Caco-2 (cell line): ENCODE data around the gene WEE2. TPM values are rescaled to one million over a fixed set of nuclear protein-coding genes. Genes with fewer than 3 reads are reported as not detected.
A peak's percentile ranks its signal among the peaks of the same experiment; 100 is the strongest.

Experiments used
- BruUV-seq: library from RNA; stranded (reverse); fragments of 400-500 nt; replicated peaks from 2 replicates; lab custom pipeline; 2021; lab: Mats Ljungman, UMichigan
- CTCF ChIA-PET: fragments of 300-600 bp; sonication (Branson Sonifier 250); formaldehyde crosslinking; loops from one replicate; lab custom pipeline; 2022; ENCODE audit warnings: antibody characterized with exemption; lab: Charles Lee
- POLR2A ChIA-PET: fragments of 300-600 bp; sonication (Branson Sonifier 250); formaldehyde crosslinking; loops from one replicate; lab custom pipeline; 2022; ENCODE audit warnings: antibody characterized with exemption; lab: Charles Lee
- DNase-seq, 2 experiments: peaks; one replicate each; pipeline versions ENCODE4 v3.0.0 to v3.0.0-alpha.2; 2020 to 2022
- H3K27me3 ChIP-seq: replicated peaks from 2 replicates; pipeline ENCODE4 v1.6.0; 2011; ENCODE audit warnings: low read length; ENCODE audit not compliant: control insufficient read depth, insufficient read depth
- H3K36me3 ChIP-seq: 2 replicates; pipeline ENCODE4 v1.5.1; 2011; ENCODE audit warnings: low read length; ENCODE audit not compliant: control insufficient read depth, insufficient read depth
- H3K4me1 ChIP-seq: fragments of 250-450 bp; sonication (Bioruptor Pico); 2 replicates; pipeline ENCODE4 v1.5.1; 2020; ENCODE audit warnings: mild to moderate bottlenecking
- H3K4me3 ChIP-seq: 2 replicates; pipeline ENCODE4 v1.5.1; 2011; ENCODE audit warnings: low read depth, mild to moderate bottlenecking, control low read depth, low read length
- H3K9me3 ChIP-seq: fragments of 250-450 bp; sonication (Bioruptor Pico); 2 replicates; pipeline ENCODE4 v1.5.1; 2020; ENCODE audit warnings: mild to moderate bottlenecking, moderate library complexity
- H3K27ac Mint-ChIP-seq: one replicate; pipeline ENCODE4 v1.8.0; 2022; ENCODE audit warnings: mixed read lengths; ENCODE audit not compliant: unreplicated experiment
- H3K27me3 Mint-ChIP-seq: one replicate; pipeline ENCODE4 v1.8.0; 2022; ENCODE audit warnings: mixed read lengths; ENCODE audit not compliant: insufficient read depth, unreplicated experiment
- H3K36me3 Mint-ChIP-seq: one replicate; pipeline ENCODE4 v1.8.0; 2022; ENCODE audit warnings: mild to moderate bottlenecking, mixed read lengths; ENCODE audit not compliant: insufficient read depth, unreplicated experiment
- H3K4me1 Mint-ChIP-seq: one replicate; pipeline ENCODE4 v1.8.0; 2022; ENCODE audit warnings: low read depth, mixed read lengths; ENCODE audit not compliant: unreplicated experiment
- H3K4me3 Mint-ChIP-seq: one replicate; pipeline ENCODE4 v1.8.0; 2022; ENCODE audit warnings: mild to moderate bottlenecking, moderate library complexity, mixed read lengths; ENCODE audit not compliant: unreplicated experiment
- H3K9me3 Mint-ChIP-seq: one replicate; pipeline ENCODE4 v1.8.0; 2022; ENCODE audit warnings: mixed read lengths; ENCODE audit not compliant: unreplicated experiment
- intact Hi-C: fragments of 100-400 bp; cut with micrococcal nuclease; formaldehyde crosslinking; loops from one replicate; pipeline ENCODE4 v1.10.0; 2022; ENCODE audit not compliant: unreplicated experiment
- total RNA-seq: library from RNA; stranded (reverse); gene quantifications from 2 replicates; pipeline ENCODE4 v1.2.3, GENCODE V29; 2022
- TF ChIP-seq, protein P1 (sequence below), 2 experiments: fragments of 200-600 bp in 1 of 2; IDR thresholded peaks; 1 replicate in 1 of 2; 2 replicates in 1 of 2; pipeline versions ENCODE4 v1.5.1 to v1.8.0; 2011 to 2022; ENCODE audit warnings: antibody characterized with exemption in 1 of 2, control low read depth in 1 of 2, inconsistent platforms in 1 of 2, low read depth in 1 of 2, low read length in 1 of 2, mild to moderate bottlenecking in 1 of 2, moderate library complexity in 1 of 2; ENCODE audit not compliant: insufficient read depth in 1 of 2, severe bottlenecking in 1 of 2, unreplicated experiment in 1 of 2

The WEE2 gene
- total RNA-seq, 1 experiment from 2014 or later = 1.0 TPM

DNA sequence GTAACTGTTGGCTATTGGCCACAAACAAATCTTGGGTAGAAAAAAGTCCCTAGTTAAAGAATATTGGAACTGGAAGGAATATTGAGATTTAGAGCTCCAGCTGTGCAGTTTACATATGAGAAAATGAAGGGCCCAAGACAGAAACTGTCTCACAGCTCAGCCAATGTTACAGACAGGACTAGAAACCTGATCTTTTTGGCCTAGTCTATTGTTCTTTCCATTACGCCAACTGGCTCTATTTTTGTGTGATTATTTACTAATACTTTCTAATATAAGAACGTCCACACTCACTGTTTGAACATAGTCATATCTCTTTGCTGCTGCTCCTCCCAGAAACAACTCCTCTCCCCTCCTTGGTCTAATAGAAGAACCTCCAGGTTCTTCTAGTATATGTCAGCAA lies 1.2 kb downstream of the WEE2 start:
- no peaks in the 10 kb centered on the region for H3K36me3 ChIP-seq
- POLR2A ChIA-PET = no interaction called here
- intact Hi-C loops = loop anchor here (10.0 kb wide), 1 partner anchor 55 kb away; no protein-coding TSS in a partner anchor

DNA sequence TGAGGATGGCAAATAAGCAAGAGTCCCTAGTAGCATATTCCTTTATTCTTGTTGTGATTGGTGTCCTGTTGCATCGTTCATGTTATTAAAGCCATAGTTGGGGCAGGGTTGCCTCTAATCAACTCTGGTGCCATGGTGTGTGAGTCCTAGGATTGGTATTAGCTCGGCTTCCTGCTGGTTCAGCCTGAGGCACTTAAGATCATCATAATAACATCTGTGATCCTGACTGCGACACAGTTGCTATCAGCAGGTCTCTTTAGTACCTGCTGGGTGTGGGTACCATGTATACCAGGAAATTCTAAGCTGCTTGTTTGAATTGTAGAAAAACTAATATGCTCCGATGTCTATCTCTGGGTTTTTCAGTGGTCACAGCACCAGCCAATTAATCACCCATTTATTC lies 1.6 kb downstream of the WEE2 start:
- TF ChIP-seq, protein P1, sequence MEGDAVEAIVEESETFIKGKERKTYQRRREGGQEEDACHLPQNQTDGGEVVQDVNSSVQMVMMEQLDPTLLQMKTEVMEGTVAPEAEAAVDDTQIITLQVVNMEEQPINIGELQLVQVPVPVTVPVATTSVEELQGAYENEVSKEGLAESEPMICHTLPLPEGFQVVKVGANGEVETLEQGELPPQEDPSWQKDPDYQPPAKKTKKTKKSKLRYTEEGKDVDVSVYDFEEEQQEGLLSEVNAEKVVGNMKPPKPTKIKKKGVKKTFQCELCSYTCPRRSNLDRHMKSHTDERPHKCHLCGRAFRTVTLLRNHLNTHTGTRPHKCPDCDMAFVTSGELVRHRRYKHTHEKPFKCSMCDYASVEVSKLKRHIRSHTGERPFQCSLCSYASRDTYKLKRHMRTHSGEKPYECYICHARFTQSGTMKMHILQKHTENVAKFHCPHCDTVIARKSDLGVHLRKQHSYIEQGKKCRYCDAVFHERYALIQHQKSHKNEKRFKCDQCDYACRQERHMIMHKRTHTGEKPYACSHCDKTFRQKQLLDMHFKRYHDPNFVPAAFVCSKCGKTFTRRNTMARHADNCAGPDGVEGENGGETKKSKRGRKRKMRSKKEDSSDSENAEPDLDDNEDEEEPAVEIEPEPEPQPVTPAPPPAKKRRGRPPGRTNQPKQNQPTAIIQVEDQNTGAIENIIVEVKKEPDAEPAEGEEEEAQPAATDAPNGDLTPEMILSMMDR (IDR thresholded peaks at IDR 0.05; ENCODE audit: insufficient read depth in 1 of 2, low read depth in 1 of 2, low read length in 1 of 2, severe bottlenecking in 1 of 2, unreplicated experiment in 1 of 2) = no peak
- H3K4me3 Mint-ChIP-seq = no peak overlapping the region
- no peaks in the 10 kb centered on the region for H3K27me3 Mint-ChIP-seq
- intact Hi-C loops = loop anchor here (10.0 kb wide), 1 partner anchor 55 kb away; no protein-coding TSS in a partner anchor
- H3K36me3 Mint-ChIP-seq = no peaks in the 10 kb centered on the region
- H3K4me3 ChIP-seq = no peak overlapping the region
- no TSS peak for BruUV-seq
- no peaks in the 10 kb centered on the region for H3K9me3 Mint-ChIP-seq
- no peaks in the 10 kb centered on the region for H3K27me3 ChIP-seq
- no peaks in the 10 kb centered on the region for H3K9me3 ChIP-seq
- H3K4me1 ChIP-seq = peaks cover 48% of the 10 kb centered on the region
- no peak overlapping the region for H3K27ac Mint-ChIP-seq
- no peaks in the 10 kb centered on the region for H3K36me3 ChIP-seq
- ChIA-PET CTCF (interaction anchor here (1.0 to 1.3 kb wide), 2 partner anchors 28 to 55 kb away, joined by 3 to 5 read pairs; partner anchors contain the start of gene SSBP1), POLR2A (no interaction called here)
- no peak for DNase-seq
- peaks cover 24% of the 10 kb centered on the region for H3K4me1 Mint-ChIP-seq

More for the DNA sequence above, 1.2 kb downstream of the WEE2 start:
- TF ChIP-seq, protein P1 (IDR thresholded peaks at IDR 0.05; ENCODE audit: insufficient read depth in 1 of 2, low read depth in 1 of 2, low read length in 1 of 2, severe bottlenecking in 1 of 2, unreplicated experiment in 1 of 2) = no peak
- peaks cover 23% of the 10 kb centered on the region for H3K4me1 Mint-ChIP-seq
- Histone ChIP-seq H3K4me1 (peaks cover 48% of the 10 kb centered on the region), H3K9me3 (no peaks in the 10 kb centered on the region), H3K27me3 (no peaks in the 10 kb centered on the region), H3K4me3 (no peak overlapping the region)
- H3K4me3 Mint-ChIP-seq = no peak overlapping the region
- DNase-seq = no peak
- H3K27me3 Mint-ChIP-seq = no peaks in the 10 kb centered on the region
- H3K9me3 Mint-ChIP-seq = no peaks in the 10 kb centered on the region
- CTCF ChIA-PET = interaction anchor here (1.0 to 1.3 kb wide), 2 partner anchors 29 to 55 kb away, joined by 3 to 5 read pairs; partner anchors contain the start of gene SSBP1
- H3K36me3 Mint-ChIP-seq = no peaks in the 10 kb centered on the region
- H3K27ac Mint-ChIP-seq = no peak overlapping the region
- BruUV-seq = no TSS peak

DNA sequence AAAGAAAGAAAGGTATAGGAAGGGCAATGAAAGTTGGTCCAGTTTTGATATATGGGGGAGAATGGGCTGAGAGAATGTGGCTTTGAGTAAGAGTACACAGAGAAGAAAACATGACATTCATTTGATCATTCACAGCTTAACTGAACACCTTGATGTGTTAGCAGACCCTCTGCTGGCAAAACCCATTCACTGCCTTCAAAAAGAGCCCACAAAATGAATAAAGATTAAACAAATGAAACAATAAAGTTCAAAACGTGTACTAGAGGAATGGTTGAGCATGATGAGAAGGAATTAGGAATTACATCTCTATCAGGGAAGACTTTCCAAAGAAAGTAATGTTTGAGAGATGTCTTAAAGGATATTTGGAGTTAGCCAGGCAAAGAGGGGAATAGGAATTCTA lies 2.1 kb downstream of the WEE2 start:
- H3K27me3 Mint-ChIP-seq = no peaks in the 10 kb centered on the region

More for the DNA sequence above, 2.1 kb downstream of the WEE2 start:
- H3K9me3 ChIP-seq = no peaks in the 10 kb centered on the region
- Mint-ChIP-seq H3K36me3 (no peaks in the 10 kb centered on the region), H3K4me3 (no peak overlapping the region), H3K9me3 (no peaks in the 10 kb centered on the region), H3K4me1 (peaks cover 20% of the 10 kb centered on the region), H3K27ac (no peak overlapping the region)
- TF ChIP-seq, protein P1 (IDR thresholded peaks at IDR 0.05; ENCODE audit: insufficient read depth in 1 of 2, low read depth in 1 of 2, low read length in 1 of 2, severe bottlenecking in 1 of 2, unreplicated experiment in 1 of 2) = peak in 1 of 2 experiments; percentile 5
- H3K4me3 ChIP-seq = no peak overlapping the region
- H3K36me3 ChIP-seq = no peaks in the 10 kb centered on the region
- ChIA-PET POLR2A (no interaction called here), CTCF (interaction anchor here (1.0 to 1.3 kb wide), 2 partner anchors 28 to 56 kb away, joined by 3 to 5 read pairs; partner anchors contain the start of gene SSBP1)
- no TSS peak for BruUV-seq
- peaks cover 48% of the 10 kb centered on the region for H3K4me1 ChIP-seq
- intact Hi-C loops = no loop called here
- no peaks in the 10 kb centered on the region for H3K27me3 ChIP-seq
- DNase-seq = no peak
